Osteocyte (in vitro differentiated cells): ENCODE results near the gene TMEM258. TPM values are rescaled to one million over a fixed set of nuclear protein-coding genes. Genes with fewer than 3 reads are reported as not detected.

Experiments used
- DNase-seq: peaks from one replicate; pipeline ENCODE4 v3.0.0; 2021; ENCODE audit warnings: mixed read lengths; ENCODE audit not compliant: unreplicated experiment; ENCODE audit errors: extremely low spot score
- H3K27ac Mint-ChIP-seq: one replicate; pipeline ENCODE4 v1.8.0; 2021; ENCODE audit warnings: mild to moderate bottlenecking, mixed read lengths; ENCODE audit not compliant: unreplicated experiment
- H3K27me3 Mint-ChIP-seq: one replicate; pipeline ENCODE4 v1.8.0; 2021; ENCODE audit warnings: mixed read lengths; ENCODE audit not compliant: unreplicated experiment
- H3K36me3 Mint-ChIP-seq: one replicate; pipeline ENCODE4 v1.8.0; 2021; ENCODE audit warnings: mixed read lengths; ENCODE audit not compliant: unreplicated experiment
- H3K4me1 Mint-ChIP-seq: one replicate; pipeline ENCODE4 v1.8.0; 2021; ENCODE audit warnings: mixed read lengths; ENCODE audit not compliant: unreplicated experiment
- H3K4me3 Mint-ChIP-seq: one replicate; pipeline ENCODE4 v1.8.0; 2021; ENCODE audit warnings: mild to moderate bottlenecking, moderate library complexity, mixed read lengths; ENCODE audit not compliant: unreplicated experiment
- H3K9me3 Mint-ChIP-seq: one replicate; pipeline ENCODE4 v1.8.0; 2021; ENCODE audit warnings: mixed read lengths; ENCODE audit not compliant: unreplicated experiment
- CTCF ChIP-seq: fragments of 200-600 bp; sonication (generic); IDR thresholded peaks from 2 replicates; pipeline ENCODE4 v1.5.0; 2021; ENCODE audit warnings: antibody characterized with exemption, mild to moderate bottlenecking, moderate library complexity
- total RNA-seq: library from RNA; stranded (reverse); gene quantifications from 2 replicates; pipeline ENCODE4 v1.2.1, GENCODE V29; 2021

Gene TMEM258
- total RNA-seq, 1 donor from 2014 or later = 137 TPM

DNA sequence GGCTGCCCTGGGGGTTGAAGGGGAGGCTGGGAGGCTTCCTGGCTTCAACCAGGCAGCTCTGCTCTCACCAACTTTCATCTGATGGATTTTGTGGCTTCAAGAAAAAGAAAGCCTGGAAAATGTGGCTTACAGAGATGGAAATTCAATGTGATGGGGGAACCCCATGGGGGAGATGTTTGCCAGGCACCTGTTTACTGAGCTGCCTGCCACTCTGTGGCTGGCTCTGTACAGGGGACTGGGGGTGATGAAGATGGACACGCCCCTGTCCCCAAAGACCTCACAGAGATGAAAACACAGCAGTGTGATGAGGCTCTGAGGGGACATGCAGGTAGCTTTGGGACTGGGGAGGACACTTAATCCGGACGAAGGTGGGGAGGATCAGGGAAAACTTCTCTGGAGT lies 10.1 kb downstream of the TMEM258 start:
- H3K4me3 Mint-ChIP-seq = no peak overlapping the region
- H3K4me1 Mint-ChIP-seq = peaks cover 12% of the 10 kb centered on the region
- DNase-seq = no peak
- no peak overlapping the region for H3K27ac Mint-ChIP-seq
- no peaks in the 10 kb centered on the region for H3K27me3 Mint-ChIP-seq
- no peak for TF ChIP-seq CTCF
- peaks cover 5% of the 10 kb centered on the region for H3K36me3 Mint-ChIP-seq
- no peaks in the 10 kb centered on the region for H3K9me3 Mint-ChIP-seq

GRCh38 chr11:61781585-61781984 lies 10.8 kb downstream of the TMEM258 start:
- Mint-ChIP-seq H3K27ac (no peak overlapping the region), H3K36me3 (peaks cover 5% of the 10 kb centered on the region), H3K9me3 (no peaks in the 10 kb centered on the region), H3K4me3 (no peak overlapping the region), H3K4me1 (peaks cover 12% of the 10 kb centered on the region), H3K27me3 (no peaks in the 10 kb centered on the region)
- no peak for DNase-seq
- TF ChIP-seq CTCF = no peak

DNA sequence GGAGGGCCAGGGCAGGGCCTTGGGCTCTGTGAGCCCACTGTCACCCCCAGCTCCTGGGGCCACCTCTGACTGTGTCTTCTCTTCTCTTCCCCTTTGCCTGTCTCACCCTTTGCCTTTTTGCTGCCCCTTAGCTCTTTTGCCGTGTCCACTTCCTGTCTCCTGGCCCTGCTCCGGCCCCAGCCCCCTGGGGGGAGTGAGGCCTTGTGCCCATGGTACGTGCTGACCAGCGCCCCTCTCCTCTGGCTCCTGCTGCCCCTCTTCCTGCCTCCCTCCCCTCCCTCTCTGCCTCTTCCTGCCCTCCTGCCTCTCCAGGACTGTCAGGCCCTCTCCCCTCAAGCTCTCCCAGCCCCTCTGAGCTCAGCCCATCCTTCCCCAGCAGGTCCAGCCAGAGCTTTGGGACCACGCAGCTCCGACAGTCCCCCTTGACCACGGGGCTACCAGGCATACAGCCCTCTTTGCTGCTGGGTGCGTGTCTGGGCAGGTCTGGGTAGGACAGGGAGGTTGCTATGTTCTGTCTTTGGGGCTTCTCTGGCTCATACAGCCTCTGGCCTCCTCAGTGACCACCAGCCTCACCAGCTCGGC lies 11.7 kb downstream of the TMEM258 start:
- peaks cover 5% of the 10 kb centered on the region for H3K36me3 Mint-ChIP-seq
- H3K4me1 Mint-ChIP-seq = peaks cover 12% of the 10 kb centered on the region
- H3K27me3 Mint-ChIP-seq = no peaks in the 10 kb centered on the region
- DNase-seq = no peak
- no peak for TF ChIP-seq CTCF
- H3K27ac Mint-ChIP-seq = no peak overlapping the region
- no peaks in the 10 kb centered on the region for H3K9me3 Mint-ChIP-seq
- H3K4me3 Mint-ChIP-seq = no peak overlapping the region

DNA sequence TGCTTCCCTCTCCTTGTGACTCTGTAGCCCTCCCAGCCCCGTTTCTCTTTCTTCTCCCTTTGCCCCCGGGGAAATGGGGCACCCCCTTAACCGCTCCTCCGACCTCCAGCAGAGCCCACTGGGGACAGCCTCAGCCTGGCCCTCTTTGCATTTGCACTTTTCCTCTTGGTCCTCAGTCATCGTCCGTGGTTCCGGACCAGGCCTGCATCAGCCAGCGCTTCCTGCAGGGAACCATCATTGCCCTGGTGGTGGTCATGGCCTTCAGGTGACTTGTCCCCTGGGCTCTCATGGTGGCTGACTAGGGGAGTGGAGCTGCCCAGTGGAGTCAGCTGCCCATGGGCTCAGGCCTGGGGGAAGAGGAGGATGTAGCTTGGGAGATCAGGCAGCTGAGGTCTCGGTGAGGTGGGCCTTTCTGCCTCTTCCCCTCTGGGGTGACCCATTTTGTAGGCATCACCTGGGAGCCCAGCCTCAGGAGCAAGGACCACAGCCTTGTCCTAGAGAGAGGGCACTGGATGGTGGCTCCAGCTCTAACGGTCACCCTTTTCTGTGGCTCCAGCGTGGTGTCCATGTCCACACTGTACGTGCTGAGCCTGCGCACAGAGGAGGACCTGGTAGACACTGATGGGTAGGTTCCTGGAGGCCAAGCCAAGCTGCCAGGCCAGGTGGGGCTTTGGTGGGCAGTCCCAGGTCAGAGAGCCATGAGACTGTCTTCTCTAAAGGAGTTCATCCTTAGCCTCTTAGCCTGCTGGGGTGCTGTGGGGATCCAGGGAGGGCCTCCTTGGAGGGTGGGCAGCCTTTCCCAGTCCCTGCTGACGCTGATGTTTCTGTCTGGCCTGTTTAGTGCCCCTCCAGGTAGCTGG lies 12.5 kb downstream of the TMEM258 start:
- no peaks in the 10 kb centered on the region for H3K27me3 Mint-ChIP-seq
- peaks cover 11% of the 10 kb centered on the region for H3K4me1 Mint-ChIP-seq
- H3K4me3 Mint-ChIP-seq = no peak overlapping the region
- no peak for TF ChIP-seq CTCF
- H3K36me3 Mint-ChIP-seq = peaks cover 4% of the 10 kb centered on the region
- no peaks in the 10 kb centered on the region for H3K9me3 Mint-ChIP-seq
- DNase-seq = no peak
- no peak overlapping the region for H3K27ac Mint-ChIP-seq

- no peak for TF ChIP-seq CTCF
- H3K4me3 Mint-ChIP-seq = no peak overlapping the region
- no peak for DNase-seq
- no peaks in the 10 kb centered on the region for H3K36me3 Mint-ChIP-seq
- no peaks in the 10 kb centered on the region for H3K9me3 Mint-ChIP-seq
- no peaks in the 10 kb centered on the region for H3K27me3 Mint-ChIP-seq
- H3K27ac Mint-ChIP-seq = no peak overlapping the region
- peaks cover 6% of the 10 kb centered on the region for H3K4me1 Mint-ChIP-seq
These were observed 13.3 kb downstream of the TMEM258 start for GRCh38 chr11:61778920-61779650.
